Osteocyte (in vitro differentiated cells): ENCODE data around the gene CSGALNACT2. TPM values are rescaled to one million over a fixed set of nuclear protein-coding genes. Genes with fewer than 3 reads are reported as not detected.

Experiments used
- DNase-seq: peaks from one replicate; pipeline ENCODE4 v3.0.0; 2021; ENCODE audit warnings: mixed read lengths; ENCODE audit not compliant: unreplicated experiment; ENCODE audit errors: extremely low spot score
- H3K27ac Mint-ChIP-seq: one replicate; pipeline ENCODE4 v1.8.0; 2021; ENCODE audit warnings: mild to moderate bottlenecking, mixed read lengths; ENCODE audit not compliant: unreplicated experiment
- H3K27me3 Mint-ChIP-seq: one replicate; pipeline ENCODE4 v1.8.0; 2021; ENCODE audit warnings: mixed read lengths; ENCODE audit not compliant: unreplicated experiment
- H3K36me3 Mint-ChIP-seq: one replicate; pipeline ENCODE4 v1.8.0; 2021; ENCODE audit warnings: mixed read lengths; ENCODE audit not compliant: unreplicated experiment
- H3K4me1 Mint-ChIP-seq: one replicate; pipeline ENCODE4 v1.8.0; 2021; ENCODE audit warnings: mixed read lengths; ENCODE audit not compliant: unreplicated experiment
- H3K4me3 Mint-ChIP-seq: one replicate; pipeline ENCODE4 v1.8.0; 2021; ENCODE audit warnings: mild to moderate bottlenecking, moderate library complexity, mixed read lengths; ENCODE audit not compliant: unreplicated experiment
- H3K9me3 Mint-ChIP-seq: one replicate; pipeline ENCODE4 v1.8.0; 2021; ENCODE audit warnings: mixed read lengths; ENCODE audit not compliant: unreplicated experiment
- CTCF ChIP-seq: fragments of 200-600 bp; sonication (generic); IDR thresholded peaks from 2 replicates; pipeline ENCODE4 v1.5.0; 2021; ENCODE audit warnings: antibody characterized with exemption, mild to moderate bottlenecking, moderate library complexity
- total RNA-seq: library from RNA; stranded (reverse); gene quantifications from 2 replicates; pipeline ENCODE4 v1.2.1, GENCODE V29; 2021

CSGALNACT2 gene
- total RNA-seq, 1 donor from 2014 or later: 36.6 TPM

GRCh38 chr10:43200538-43201390 is 62.5 kb downstream of the CSGALNACT2 start:
- TF ChIP-seq CTCF: no peak
- Mint-ChIP-seq H3K36me3 (no peaks in the 10 kb centered on the region), H3K4me3 (no peak overlapping the region), H3K27ac (no peak overlapping the region), H3K9me3 (no peaks in the 10 kb centered on the region), H3K27me3 (no peaks in the 10 kb centered on the region), H3K4me1 (peaks cover 3% of the 10 kb centered on the region)
- DNase-seq: no peak

GRCh38 chr10:43201545-43202131 is 63.4 kb downstream of the CSGALNACT2 start:
- peaks cover 3% of the 10 kb centered on the region for H3K4me1 Mint-ChIP-seq
- no peaks in the 10 kb centered on the region for H3K9me3 Mint-ChIP-seq
- H3K27ac Mint-ChIP-seq: no peak overlapping the region
- no peaks in the 10 kb centered on the region for H3K36me3 Mint-ChIP-seq
- TF ChIP-seq CTCF: no peak
- H3K27me3 Mint-ChIP-seq: no peaks in the 10 kb centered on the region
- no peak for DNase-seq
- H3K4me3 Mint-ChIP-seq: no peak overlapping the region

- TF ChIP-seq CTCF: peak; percentile 57
- H3K27ac Mint-ChIP-seq: no peak overlapping the region
- H3K4me1 Mint-ChIP-seq: peaks cover 3% of the 10 kb centered on the region
- H3K36me3 Mint-ChIP-seq: no peaks in the 10 kb centered on the region
- no peaks in the 10 kb centered on the region for H3K9me3 Mint-ChIP-seq
- DNase-seq: no peak
- H3K27me3 Mint-ChIP-seq: no peaks in the 10 kb centered on the region
- H3K4me3 Mint-ChIP-seq: peak overlapping the region; percentile 45
Observed at GRCh38 chr10:43202224-43202656, 64.0 kb downstream of the CSGALNACT2 start.

GRCh38 chr10:43202657-43203447 is 64.6 kb downstream of the CSGALNACT2 start:
- Mint-ChIP-seq H3K4me3 (peak overlapping the region; percentile 45), H3K27ac (no peak overlapping the region), H3K4me1 (peaks cover 3% of the 10 kb centered on the region), H3K9me3 (no peaks in the 10 kb centered on the region), H3K36me3 (no peaks in the 10 kb centered on the region), H3K27me3 (no peaks in the 10 kb centered on the region)
- no peak for DNase-seq
- no peak for TF ChIP-seq CTCF
